HUDEP-2 (cell line): ENCODE measurements around the gene WHAMM.
"Not testable (repeated sequence)": the region's sequence is repeated elsewhere in the genome, so short reads cannot be mapped to it uniquely, and the experiment has no call there.

Experiments
- DNase-seq, 76 experiments: peaks; one replicate each; lab custom pipeline; 2025; ENCODE audit not compliant: unreplicated experiment in 76 of 76; lab: John Stamatoyannopoulos, UW

Gene WHAMM

GRCh38 chr15:82864967-82865366, 55.5 kb downstream of the WHAMM start:
- DNase-seq = no peak

- DNase-seq = not testable (repeated sequence)
Observed at GRCh38 chr15:82865581-82865980, 56.2 kb downstream of the WHAMM start.

- DNase-seq = not testable (repeated sequence)
Observed at GRCh38 chr15:82865981-82866380, 56.6 kb downstream of the WHAMM start.

DNA sequence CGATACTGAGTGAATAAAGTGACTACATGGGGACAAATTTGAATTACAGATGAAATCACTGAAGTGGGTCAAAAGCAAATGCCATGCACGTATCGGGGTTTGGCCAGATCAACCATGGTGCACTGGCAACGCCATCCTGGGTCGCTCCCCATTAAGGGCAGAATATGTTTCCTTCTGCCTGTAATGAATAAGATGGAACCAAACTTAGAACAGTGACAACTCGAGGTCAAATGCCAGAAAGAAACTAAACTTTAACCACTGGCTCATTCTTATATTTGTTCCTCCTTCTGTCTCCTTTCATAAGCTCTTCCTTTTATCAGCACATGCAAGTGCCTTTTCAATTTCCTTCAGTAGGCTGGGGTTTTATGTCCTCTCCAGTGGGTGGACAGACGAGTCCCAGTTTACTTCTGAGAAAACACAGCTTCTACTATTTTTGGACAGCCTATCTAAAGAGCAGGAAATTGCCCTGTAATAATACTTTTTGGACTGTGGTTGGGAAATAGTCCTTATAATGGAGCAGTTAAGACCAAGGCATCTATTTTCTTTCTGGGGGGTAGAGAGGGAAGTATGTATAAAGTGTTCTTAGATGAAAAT, 61.4 kb downstream of the WHAMM start:
- no peak for DNase-seq

GRCh38 chr15:82871358-82871757, 61.9 kb downstream of the WHAMM start:
- peak in 17 of 76 experiments; percentile 4 to 64 (median 28) for DNase-seq

DNA sequence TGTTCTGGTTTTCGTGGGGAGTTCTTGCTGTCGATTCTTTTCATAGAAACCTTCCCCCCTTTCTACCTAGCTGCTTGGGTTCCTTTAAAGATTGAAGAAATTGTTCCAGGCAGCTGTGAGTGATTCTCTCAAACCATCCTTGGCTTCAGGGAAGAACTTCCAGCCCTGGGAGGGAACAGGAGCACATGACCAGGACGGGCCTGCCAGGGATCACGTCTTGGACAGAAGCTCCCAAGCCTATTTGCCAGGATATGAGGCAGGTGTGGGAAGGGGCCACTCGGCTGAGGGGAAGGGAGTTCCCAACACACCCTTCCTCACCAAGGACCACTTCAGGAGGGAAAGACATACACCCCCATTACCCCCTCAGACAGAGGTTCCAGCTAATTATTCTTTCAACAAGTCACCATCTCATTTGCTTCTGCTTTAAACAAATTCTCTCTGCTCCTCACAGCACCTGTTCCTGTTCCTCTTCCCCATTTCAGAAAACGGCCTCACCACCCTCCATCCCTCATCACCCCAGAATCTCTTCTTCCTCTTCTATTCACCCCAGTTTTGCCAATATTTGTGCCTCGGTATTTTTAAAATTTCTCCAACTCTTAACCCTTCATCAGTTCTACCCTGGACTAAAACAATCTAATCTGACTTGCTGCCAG, 62.5 kb downstream of the WHAMM start:
- no peak for DNase-seq

- DNase-seq = no peak
Observed at GRCh38 chr15:82873000-82873680, 63.7 kb downstream of the WHAMM start.

- DNase-seq = no peak
Observed at GRCh38 chr15:82874267-82874666, 64.8 kb downstream of the WHAMM start.

- DNase-seq = no peak
Observed at GRCh38 chr15:82874961-82875360, 65.5 kb downstream of the WHAMM start.

GRCh38 chr15:82875411-82876003, 66.1 kb downstream of the WHAMM start:
- no peak for DNase-seq

DNA sequence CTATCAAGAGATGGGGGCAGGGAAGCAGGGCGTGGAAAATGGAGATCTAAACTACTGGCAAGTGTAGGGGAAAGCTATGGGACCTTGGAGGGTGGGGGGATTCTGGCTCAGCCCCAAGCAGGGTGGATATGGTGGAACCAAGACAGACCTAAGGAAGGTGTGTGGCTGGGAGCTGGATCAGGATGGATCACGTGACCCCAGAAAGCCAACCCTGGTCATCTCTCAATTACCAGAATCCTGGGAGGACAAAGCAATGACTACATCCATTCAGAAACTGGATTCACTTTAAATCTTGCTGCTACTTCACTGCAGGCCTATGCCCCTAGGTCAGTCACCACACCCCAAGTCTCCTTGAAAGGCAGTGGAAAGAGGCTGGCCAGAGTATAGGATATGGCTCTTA, 68.4 kb downstream of the WHAMM start:
- DNase-seq = no peak

- no peak for DNase-seq
Observed at GRCh38 chr15:82878325-82878724, 68.9 kb downstream of the WHAMM start.

DNA sequence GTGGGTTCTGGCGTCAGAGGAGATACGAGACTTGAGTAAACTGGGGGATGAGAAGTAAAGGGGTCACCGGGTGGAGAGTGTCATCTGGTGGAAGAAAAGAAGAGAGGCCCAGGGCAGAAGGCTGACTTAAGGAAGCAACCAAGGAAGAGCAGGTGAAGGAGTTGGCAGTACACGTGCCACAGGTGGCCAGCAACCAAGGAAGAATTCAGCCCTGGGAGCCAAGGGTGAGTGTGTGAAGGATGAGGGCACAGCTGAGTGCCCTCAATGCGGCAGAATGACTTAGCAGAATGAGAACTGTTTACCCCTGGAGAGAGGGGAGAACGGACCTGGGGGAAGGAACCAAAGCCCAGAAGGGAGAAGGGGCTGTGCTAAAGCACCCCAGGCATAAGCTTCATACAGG, 71.3 kb downstream of the WHAMM start:
- no peak for DNase-seq

- no peak for DNase-seq
Observed at GRCh38 chr15:82881747-82882146, 72.3 kb downstream of the WHAMM start.

DNA sequence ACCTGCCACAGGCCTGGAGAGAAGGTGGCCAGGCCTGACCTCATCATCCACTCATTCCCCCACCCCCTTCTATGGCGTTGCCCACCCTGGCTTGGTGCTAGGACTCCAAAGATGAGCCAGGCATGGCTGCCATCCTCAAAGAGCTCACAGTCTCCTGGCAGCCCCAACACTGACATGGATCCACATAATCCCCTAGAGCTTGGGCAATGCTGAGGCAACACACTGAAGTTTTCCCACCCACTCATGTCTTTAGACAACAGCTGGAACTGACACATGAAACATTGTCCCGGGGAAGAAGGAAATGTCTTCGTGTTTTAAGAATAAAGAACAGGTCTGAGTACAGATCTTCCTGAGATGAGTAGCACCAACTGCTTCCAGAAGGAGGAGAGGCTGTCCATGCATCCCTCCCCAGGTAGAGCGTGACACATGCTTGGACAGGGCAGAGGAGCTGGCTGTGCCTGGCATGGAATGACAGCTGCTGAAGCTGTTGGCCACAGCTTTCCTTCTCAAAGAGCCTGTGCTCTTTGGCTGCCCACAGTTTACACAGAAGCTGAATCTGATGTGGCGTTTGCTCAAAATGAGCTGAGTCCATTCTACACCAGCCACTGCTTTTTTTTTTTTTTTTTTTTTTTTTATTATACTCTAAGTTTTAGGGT, 73.0 kb downstream of the WHAMM start:
- DNase-seq = no peak
